Activated CD4-positive, alpha-beta T cell treated with anti-CD3 and anti-CD28 coated beads for 4 hours (primary cell): ENCODE data around the gene DHRS12.

ENCODE experiments used
- DNase-seq, 2 donors: peaks; one replicate each; pipeline ENCODE4 v3.0.0-alpha.2; 2020

DHRS12 gene

DNA sequence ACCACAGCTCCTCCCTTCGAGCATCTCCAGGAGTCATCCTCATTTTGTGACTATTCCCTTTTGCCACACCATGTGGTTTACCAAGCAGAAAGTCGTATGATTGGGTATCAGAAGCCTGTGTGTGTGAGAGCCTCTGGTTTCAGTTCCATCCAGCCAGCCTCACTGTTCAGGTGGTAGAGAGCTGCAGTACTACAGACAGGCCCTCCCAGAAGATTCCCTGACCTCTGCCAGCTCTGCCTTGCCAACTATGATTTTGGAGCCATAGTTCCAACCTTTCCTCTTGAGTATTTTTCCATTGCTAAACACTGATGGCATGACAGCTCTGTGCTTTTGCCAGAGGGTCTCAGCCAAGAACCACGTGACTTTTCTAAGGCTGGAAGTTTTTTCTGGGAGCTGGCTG lies 82.5 kb downstream of the DHRS12 start:
- no peak for DNase-seq

- no peak for DNase-seq
Measured at GRCh38 chr13:51719394-51719793, 84.6 kb downstream of the DHRS12 start.
